NCI-H1417 treated with DMSO at 0.1 percent for 48 hours (cell line): Measurements from ENCODE around the gene DNAJB4.
"Not testable (repeated sequence)": the region's sequence is repeated elsewhere in the genome, so short reads cannot be mapped to it uniquely, and the experiment has no call there.

ENCODE experiments used
- DNase-seq: peaks from one replicate; lab custom pipeline; 2025; lab: John Stamatoyannopoulos, UW

Gene DNAJB4

DNA sequence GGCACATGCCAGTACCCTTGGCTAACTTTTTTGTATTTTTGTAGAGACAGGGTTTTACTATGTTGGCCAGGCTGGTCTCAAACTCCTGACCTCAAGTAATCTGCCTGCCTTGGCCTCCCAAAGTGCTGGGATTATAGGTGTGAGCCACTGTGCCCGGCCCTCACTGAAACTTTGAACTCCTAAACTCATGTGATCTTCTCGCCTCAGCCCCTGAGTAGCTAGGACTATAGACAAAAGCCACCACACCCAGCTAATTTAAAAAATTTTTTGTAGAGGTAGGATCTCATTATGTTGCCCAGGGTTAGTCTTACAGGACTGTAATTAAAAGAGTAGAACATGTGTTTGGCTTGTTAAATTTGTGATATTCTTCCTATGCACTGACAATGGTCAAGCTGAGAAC lies 60.1 kb downstream of the DNAJB4 start:
- DNase-seq, result not testable (repeated sequence)
